ENCODE measurements around the gene SLC39A6.
"Not testable (repeated sequence)": the region's sequence is repeated elsewhere in the genome, so short reads cannot be mapped to it uniquely, and the experiment has no call there.

Gene SLC39A6

DNA sequence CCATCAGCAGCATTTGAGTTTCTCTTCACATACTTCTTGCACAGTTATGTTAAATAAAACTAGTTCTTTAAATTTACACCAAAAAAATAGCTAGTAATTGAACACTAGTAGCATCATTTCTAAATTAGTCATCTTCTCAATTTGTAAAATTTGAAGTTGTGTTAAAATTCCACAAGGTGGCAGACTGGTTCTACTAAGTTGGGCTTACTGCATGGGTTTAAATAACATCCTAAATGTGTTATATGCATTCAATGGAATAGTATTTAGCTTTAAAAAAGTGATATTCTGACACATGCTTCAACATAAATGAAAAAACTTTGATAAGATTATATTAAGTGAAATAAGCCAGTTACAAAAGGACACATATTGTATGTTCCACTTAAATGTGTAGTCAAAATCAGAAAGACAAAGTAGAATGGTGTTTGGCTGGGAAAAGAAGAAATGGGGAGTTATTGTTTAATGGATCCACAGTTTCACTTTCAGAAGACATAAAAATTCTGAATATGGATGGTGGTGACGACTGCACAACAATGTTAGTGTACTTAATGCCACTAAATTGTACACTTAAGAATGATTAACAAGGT, 33.1 kb downstream of the SLC39A6 start:
- peak; percentile 70 for DNase-seq

DNA sequence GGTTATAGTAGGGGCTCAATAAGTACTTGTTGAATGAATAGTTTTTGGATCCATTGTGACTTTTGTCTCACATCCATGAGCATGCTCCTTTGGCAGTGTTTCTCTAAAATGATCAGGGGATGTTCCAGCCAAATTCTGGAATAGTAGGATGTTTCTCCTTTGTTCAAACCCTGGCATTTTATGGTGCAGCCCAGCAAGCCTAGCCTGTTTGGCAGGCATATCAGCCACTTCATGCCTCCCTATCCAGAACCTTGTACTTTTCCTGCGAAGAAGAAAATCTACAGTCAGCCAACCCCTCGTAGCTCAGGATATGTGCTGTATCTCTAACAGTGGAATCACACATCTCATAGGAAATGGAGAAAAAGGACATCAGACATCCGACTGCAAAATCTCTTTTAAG, 34.7 kb downstream of the SLC39A6 start:
- no peak for DNase-seq

DNA sequence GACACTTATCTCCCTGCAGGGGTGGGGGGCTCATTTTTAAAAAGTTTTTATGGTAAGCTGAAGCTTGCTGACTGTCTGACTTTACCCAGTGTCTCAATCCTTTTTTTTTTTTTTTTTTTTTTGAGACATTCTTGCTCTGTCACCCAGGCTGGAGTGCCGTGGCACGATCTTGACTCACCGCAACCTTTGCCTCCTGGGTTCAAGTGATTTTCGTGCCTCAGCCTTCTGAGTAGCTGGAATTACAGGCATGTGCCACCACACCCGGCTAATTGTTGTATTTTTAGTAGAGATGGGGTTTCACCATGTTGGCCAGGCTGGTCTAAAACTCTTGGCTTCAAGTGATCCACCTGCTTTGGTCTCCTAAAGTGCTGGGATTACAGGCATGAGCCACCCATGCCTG, 37.0 kb downstream of the SLC39A6 start:
- not testable (repeated sequence) for DNase-seq

DNA sequence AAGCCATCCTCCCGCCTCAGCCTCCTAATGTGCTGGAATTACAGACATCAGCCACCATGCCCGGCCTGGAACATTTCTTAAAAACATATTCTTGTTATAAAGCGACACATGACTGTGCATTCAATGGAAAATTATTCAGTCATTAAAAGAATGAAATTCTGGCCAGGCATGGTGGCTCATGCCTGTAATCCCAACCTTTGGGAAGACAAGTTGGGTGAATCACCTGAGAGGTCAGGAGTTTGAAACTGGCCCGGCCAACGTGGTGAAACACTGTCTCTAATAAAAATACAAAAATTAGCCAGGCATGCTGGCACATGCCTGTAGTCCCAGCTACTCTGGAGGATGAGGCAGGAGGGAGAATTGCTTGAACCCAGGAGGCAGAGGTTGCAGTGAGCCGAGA, 40.1 kb downstream of the SLC39A6 start:
- DNase-seq: no peak

DNA sequence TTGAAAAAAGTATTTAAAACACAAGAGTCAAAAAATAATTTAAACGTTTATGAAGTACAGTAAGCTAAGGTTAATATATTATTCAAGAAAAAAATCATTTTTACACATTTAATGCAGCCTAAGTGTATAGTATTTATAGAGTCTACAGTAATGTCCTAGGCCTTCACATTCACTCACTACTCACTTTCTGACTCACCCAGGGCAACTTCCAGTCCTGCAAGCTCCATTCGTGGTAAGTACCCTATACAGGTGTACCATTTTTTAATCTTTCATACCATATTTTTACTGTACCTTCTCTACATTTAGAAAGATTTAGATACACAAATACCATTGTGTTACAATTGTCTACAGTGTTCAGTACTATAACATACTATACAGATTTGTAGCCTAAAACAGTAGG, 40.9 kb downstream of the SLC39A6 start:
- no peak for DNase-seq

DNA sequence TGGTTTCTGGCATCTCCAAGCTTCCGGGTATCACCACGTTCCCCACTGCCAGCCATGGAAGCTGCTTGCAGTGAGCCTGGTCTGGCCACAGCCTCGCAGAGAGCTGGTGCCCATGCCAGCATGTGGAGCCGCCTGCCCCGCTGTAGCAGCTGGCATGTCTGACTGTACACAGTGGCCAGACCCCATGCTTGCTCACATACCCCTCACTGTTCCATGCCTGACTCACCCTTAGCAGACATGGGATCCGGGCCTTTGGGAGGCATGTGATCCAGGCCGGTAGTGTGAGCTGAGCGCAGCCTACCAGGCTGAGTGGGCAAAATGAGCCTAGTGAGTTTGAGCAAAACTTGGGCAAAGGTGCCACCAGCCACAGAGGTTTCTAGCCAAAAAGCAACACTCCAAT, 43.0 kb downstream of the SLC39A6 start:
- no peak for DNase-seq

DNA sequence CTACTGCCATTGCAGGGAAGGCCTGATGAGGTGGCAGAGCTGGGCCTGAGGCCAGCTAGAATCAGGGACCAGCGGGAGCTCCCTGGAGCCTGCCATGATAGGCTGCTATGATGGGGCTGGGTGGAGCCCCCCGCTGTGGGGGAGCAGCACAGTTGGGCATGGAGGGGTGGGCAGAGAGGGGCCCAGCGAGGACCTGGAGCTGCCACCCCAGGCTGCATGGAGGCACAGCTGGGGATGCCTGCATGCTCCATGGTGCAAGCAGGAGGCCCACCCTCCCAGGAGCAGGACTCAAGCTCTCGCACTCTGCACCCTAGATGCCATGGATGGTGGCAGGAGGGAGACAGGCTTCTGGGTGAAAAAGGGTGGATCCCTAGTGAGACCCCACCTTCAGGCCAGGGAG, 43.9 kb downstream of the SLC39A6 start:
- no peak for DNase-seq

DNA sequence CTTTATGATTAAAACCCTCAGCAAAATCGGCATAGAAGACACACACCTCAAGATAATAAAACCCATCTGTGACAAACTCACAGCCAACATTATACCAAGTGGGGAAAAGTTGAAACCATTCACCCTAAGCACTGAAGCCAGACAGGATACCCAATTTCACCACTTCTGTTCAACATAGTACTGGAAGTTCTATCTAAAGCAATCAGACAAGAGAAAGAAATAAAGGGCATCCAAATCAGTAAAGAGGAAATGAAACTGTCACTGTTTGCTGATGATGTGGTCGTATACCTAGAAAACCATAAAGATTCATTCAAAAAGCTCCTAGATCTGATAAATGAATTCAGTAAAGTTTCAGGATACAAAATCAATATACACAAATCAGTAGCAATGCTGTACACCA, 45.4 kb downstream of the SLC39A6 start:
- no peak for DNase-seq

DNA sequence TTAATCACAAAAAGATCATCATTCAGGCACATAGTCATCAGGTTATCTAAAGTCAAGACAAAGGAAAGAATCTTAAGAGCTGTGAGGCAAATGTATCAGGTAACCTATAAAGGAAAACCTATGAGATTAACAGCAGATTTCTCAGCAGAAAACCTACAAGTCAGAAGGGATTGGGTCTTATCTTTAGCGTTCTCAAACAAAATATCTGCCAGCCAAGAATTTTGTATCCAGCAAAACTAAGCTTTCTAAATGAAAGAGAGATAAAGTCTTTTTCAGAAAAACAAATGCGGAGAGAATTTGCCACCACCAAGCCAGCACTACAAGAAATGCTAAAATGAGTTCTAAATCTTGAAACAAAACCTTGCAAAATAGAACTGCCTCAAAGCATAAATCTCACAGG, 48.0 kb downstream of the SLC39A6 start:
- DNase-seq: not testable (repeated sequence)

DNA sequence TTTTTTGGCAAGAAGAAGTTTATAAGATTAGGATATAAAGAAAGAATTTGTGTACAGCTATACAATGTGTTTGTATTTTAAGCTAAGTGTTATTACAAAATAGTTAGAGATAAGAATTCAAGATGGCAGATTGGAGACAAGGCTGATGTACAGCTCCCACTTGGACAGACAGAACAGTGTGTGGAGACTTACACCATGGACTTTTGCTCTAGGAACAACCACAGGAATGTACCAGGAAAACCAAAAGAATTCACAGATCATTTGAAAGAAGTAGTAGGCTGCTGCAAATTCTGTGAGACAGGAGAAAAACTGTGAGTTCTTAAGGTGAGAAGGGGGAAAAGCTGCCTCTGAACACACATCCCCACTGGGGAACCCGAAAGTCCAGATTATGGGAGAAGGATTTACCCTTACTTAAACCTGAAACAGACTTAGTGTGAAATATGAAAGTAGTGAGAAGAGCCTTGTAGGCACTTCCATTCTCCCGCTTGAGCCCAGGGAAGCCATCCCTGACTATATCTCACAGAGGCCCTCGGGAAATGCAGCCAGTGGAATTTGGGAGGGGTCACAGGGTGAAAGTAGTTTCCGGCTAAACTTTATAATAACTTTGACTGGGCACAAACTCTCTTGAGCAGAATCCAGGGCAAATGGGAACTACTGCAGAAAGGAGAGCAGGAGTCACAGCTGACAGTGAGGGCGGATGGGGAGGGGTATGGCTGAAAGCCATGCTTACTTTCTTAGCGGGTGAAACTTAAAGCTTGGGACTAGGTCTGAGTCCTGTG, 50.2 kb downstream of the SLC39A6 start:
- no peak for DNase-seq

DNA sequence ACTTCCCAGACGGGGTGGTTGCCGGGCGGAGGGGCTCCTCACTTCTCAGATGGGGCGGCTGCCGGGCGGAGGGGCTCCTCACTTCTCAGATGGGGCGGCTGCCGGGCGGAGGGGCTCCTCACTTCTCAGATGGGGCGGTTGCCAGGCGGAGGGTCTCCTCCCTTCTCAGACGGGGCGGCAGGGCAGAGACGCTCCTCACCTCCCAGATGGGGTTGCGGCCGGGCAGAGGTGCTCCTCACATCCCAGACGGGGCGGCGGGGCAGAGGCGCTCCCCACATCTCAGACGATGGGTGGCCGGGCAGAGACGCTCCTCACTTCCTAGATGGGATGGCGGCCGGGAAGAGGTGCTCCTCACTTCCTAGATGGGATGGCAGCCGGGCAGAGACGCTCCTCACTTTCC, 51.4 kb downstream of the SLC39A6 start:
- not testable (repeated sequence) for DNase-seq

DNA sequence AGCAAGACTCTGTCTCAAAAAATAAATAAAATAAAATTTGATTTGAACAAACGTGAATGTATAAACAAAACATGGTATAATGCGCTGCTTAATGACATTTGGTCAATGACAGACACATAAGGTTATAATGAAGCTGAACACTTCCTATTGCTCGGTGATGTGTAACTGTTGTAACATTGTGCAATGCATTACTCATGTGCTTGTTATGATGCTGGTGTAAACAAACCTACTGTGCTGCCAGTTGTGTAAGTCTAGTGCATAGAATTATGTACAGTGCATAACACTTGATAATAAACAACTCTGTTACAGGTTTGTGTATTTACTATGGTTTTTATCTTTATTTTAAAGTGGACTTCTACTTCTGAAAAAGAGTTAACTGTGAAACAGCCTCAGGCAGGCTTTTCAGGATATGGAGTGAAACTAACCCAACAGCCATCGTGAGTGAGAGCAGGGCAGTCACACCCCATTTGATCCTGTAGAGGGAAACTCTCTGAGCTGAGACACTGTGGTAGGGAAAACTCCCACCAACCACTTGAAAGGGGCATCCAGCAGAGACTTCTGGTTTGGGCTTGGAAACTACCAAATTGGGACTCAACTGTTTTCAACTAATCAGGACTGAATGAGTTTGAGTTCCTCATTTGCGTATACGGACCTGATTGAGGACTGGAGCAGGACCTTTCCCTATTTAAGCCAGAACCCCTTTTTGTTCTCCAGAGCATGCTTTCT, 53.1 kb downstream of the SLC39A6 start:
- no peak for DNase-seq

DNA sequence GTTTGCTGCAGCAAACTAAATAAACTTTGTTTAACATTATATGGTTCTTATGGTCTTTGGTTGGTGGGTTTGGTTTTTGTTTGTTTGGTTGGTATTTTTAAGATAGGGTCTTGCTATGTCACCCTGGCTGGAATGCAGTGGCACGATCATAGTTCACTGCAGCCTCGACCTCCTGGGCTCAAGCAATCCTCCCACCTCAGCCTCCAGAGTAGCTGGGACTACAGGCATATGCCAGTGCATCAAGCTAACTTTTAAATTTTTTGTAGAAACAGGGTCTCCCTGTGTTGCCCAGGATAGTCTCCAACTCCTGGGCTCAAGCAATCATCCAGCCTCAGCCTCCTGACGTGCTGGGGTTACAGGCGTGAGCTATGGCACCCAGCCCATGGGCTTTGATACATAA, 54.7 kb downstream of the SLC39A6 start:
- DNase-seq: no peak

DNA sequence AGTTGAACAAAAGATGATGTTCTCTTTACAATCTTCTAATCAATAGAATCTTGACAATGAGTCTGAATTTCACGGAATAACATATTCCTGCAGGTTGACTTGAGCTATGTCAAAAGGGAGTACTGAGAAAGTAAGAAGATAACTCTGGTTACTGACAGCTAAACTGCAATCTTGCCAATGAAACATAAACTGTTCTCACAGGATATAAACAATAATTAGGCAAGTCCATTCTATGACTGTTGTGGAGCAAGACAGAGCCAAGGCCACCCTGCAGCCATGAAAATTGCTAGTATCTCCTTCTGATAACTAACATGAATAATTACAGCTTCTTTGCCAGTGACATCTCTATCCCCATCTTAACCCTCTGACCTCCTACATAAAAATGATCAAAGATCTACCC, 55.5 kb downstream of the SLC39A6 start:
- DNase-seq: peak; percentile 23

DNA sequence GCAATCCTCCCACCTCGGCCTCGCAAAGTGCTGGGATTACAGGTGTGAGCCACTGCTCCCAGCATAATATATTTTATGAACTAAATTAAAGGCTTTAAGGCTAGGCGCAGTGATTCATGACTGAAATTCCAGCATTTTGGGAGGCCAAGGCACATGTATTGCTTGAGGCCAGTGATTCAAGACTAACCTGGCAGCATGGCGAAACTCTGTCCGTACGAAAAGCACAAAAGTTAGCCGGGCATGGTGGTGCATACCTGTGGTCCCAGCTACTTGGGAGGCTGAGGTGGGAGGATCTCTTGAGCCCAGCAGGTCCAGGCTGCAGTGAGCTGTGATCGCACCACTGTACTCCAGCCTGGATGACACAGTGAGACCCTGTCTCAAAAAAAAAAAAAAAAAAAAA, 56.7 kb downstream of the SLC39A6 start:
- not testable (repeated sequence) for DNase-seq

DNA sequence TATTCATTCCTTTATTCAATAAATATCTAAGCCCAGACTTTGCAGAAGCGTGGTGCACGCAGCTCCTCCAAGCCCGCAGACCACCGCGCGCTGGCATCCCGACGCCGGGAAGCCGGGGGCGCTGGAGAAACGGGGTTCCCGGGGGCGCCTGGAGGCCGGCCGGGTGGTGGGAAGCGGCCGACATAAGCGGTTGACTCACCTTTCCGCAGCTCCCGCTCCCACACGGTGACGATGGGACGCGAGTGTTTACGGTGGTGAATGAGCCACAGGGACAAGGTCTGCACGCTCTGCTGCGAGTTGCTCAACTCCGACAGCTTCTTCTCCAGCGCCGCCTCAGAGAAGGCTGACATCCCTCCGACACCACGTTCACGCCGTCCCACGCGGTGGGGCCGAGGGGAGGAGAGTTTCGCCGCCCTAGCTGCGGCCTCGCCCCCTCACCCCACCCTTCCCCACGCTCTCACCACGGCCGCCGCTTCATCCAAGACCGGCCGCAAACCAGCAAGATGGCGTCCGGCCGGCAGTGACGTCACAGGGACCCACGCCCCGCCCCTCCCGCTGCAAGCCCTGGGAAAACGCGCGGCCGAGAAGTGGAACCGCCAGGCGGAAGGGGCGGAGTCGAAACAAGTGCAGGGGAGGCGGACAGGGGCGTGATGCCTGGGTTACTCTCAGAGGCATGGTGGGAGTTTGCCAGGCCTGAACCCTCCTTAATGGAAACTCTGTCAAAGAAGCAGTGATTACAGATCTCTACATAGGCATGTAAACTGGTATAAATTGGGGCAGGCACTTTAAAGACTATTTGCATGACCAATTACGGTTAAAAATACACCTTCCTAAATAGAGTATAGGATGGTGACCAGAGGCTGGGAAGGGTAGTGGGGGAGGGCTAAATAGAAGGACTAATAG, 61.8 kb downstream of the SLC39A6 start, which contains the start of gene RPRD1A:
TSS of gene RPRD1A (minus strand) at position 505 of the 903 bp plus-strand sequence. CDS start at position 350, 155 bp downstream.
- peak; percentile 99 for DNase-seq

DNA sequence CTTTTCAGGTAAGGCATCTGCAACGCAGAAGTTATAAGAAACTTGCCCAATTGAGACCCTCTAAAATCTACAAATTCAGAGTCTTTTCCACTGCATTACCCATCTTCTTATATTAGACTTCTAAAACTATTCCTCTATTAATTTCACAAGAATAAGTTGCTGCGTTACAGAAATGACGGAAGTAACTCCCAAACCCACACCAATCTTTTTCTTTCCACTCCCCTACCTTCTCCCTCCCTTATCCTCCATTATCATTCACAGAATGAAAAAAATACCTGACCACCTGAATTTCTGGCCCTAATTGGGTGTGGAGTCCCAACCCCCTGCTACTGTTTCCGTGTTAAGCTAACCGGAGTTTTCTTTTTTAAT, 62.5 kb downstream of the SLC39A6 start:
- no peak for DNase-seq

DNA sequence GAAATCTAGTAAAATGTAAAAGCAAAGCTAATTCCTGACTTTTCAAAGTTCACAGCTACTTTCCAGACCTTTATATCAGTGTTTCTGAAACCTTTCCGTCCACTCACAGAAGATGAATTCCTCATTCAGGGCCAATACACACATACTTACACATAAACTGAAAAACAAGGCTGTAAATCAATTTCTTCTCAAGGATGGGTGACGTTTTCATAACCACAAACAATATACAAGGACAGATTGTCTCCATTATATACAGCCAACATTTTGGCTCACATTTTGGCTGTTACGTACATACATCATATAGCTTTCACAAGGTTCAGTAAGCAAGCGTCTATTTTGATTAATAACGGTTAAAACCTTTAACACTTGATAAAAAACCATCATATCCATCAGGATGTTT, 63.1 kb downstream of the SLC39A6 start:
- no peak for DNase-seq

DNA sequence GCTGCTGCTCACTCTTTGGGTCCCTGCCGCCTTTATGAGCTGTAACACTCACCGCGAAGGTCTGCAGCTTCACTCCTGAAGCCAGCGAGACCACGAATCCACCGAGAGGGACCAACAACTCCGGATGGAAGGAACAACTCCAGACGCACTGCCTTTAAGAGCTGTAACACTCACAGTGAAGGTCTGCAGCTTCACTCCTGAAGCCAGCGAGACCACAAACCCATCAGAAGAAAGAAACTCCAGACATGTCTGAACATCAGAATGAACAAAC, 64.4 kb downstream of the SLC39A6 start:
- DNase-seq: not testable (repeated sequence)

DNA sequence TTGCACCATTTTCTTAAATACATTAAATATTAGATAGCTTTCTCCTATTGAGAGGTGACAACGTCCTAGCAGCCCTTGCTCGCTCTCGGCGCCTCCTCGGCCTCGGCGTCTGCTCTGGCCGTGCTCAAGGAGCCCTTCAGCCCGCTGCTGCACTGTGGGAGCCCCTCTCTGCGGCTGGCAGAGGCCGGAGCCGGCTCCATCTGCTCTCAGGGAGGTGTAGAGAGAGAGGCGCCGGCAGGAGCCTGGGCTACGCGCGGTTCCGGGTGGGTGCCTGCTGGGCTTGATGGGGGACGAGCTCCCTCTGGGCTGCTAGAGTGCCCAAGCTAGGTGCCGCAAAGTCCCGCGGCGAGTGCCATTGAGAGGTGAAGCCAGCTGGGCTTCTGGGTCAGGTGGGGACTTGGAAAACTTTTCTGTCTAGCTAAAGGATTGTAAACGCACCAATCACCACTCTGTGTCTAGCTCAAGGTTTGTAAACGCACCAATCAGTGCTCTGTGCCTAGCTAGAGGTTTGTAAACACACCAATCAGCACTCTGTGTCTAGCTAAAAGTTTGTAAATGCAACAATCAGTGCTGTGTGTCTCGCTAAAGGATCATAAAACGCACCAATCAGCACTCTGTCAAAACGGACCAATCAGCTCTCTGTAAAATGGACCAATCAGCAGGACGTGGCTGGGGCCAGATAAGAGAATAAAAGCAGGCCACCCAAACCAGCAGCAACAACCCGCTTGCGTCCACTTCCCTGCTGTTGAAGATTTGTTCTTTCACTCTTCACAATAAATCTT, 64.9 kb downstream of the SLC39A6 start:
- no peak for DNase-seq

DNA sequence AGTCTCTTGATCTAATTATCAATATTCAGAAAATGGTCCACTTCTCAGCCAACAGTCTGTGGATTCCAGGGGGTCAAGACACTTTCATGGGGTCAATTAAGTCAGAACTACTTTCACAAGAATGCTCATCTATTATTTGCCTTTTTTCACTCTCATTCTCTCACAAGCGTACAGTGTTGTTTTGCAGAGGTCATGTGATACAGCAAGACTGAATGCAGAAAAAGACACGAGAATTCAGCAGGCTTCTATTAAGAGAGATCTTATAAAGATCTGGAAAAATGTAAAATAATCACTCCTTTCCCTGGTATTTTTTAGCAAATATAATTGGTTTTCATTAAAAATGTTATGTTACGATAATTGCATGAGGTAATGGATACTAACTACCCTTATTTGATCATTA, 70.5 kb downstream of the SLC39A6 start:
- DNase-seq: no peak
